Spinal cord (tissue), 10 donors: ENCODE measurements around the gene S100A12. TPM values are rescaled to one million over a fixed set of nuclear protein-coding genes. Genes with fewer than 3 reads are reported as not detected.

Experiments
- DNase-seq, 6 donors: peaks; one replicate each; pipeline versions ENCODE4 v3.0.0 to v3.0.0-alpha.2; 2013 to 2015; ENCODE audit warnings: low spot score in 6 of 6, low read depth in 4 of 6
- H3K27ac ChIP-seq: one replicate; pipeline ENCODE4 v1.5.1; 2013; ENCODE audit warnings: low read depth, low read length, control low read depth
- H3K27me3 ChIP-seq: one replicate; pipeline ENCODE4 v1.6.1; 2013; ENCODE audit warnings: low read length; ENCODE audit not compliant: control insufficient read depth, insufficient read depth
- H3K36me3 ChIP-seq: one replicate; pipeline ENCODE4 v1.6.1; 2013; ENCODE audit warnings: low read length; ENCODE audit not compliant: control insufficient read depth, insufficient read depth
- H3K4me1 ChIP-seq: one replicate; pipeline ENCODE4 v1.6.1; 2013; ENCODE audit warnings: low read length; ENCODE audit not compliant: control insufficient read depth, insufficient read depth
- H3K4me3 ChIP-seq: one replicate; pipeline ENCODE4 v1.5.1; 2013; ENCODE audit warnings: low read depth, low read length, control low read depth
- H3K9me3 ChIP-seq: one replicate; pipeline ENCODE4 v1.6.1; 2013; ENCODE audit warnings: low read length; ENCODE audit not compliant: control insufficient read depth, insufficient read depth
- WGBS: methylation state at CpG from one replicate; pipeline ENCODE4 v1.1.5; 2013; ENCODE audit warnings: missing lambda C conversion rate; ENCODE audit not compliant: insufficient coverage; 5-methylcytosine and 5-hydroxymethylcytosine counted together
- polyA plus RNA-seq, 2 donors: library from polyadenylated mRNA; unstranded; fragments of 120-200 nt; gene quantifications; one replicate each; pipeline ENCODE4 v1.2.1, GENCODE V29; 2013; ENCODE audit not compliant: insufficient read length in 2 of 2
- total RNA-seq, 2 donors: library from RNA; depleted of rRNA in 1 of 2; stranded (reverse); fragments of 120-200 nt in 1 of 2; fragments of >200 nt in 1 of 2; gene quantifications; one replicate each; pipeline versions ENCODE4 v1.2.3 to v1.2.4, GENCODE V29; 2013 to 2014
- donor health status: healthy.

Gene S100A12
- total and polyA plus RNA-seq, 4 donors = 1.4 to 87.6 TPM; not detected in 2

GRCh38 chr1:153371231-153371630 is 4.2 kb downstream of the S100A12 start:
- DNase-seq = no peak
- Histone ChIP-seq H3K27me3 (no peaks in the 10 kb centered on the region), H3K4me3 (no peak overlapping the region), H3K4me1 (no peaks in the 10 kb centered on the region), H3K27ac (no peak overlapping the region), H3K36me3 (no peaks in the 10 kb centered on the region), H3K9me3 (no peaks in the 10 kb centered on the region)
- 89% methylated on average over 1 of the region's 1 CpG for WGBS

- no CpG with 5 or more reads among the region's 3 CpGs for WGBS
- no peak overlapping the region for H3K4me3 ChIP-seq
- DNase-seq = no peak
- no peaks in the 10 kb centered on the region for H3K27me3 ChIP-seq
- no peak overlapping the region for H3K27ac ChIP-seq
- H3K4me1 ChIP-seq = no peaks in the 10 kb centered on the region
- H3K9me3 ChIP-seq = no peaks in the 10 kb centered on the region
- no peaks in the 10 kb centered on the region for H3K36me3 ChIP-seq
These were observed 5.3 kb downstream of the S100A12 start for GRCh38 chr1:153370146-153370545.

- Histone ChIP-seq H3K27ac (no peak overlapping the region), H3K4me1 (no peaks in the 10 kb centered on the region), H3K9me3 (no peaks in the 10 kb centered on the region), H3K4me3 (no peak overlapping the region), H3K36me3 (no peaks in the 10 kb centered on the region), H3K27me3 (no peaks in the 10 kb centered on the region)
- WGBS = no CpG with 5 or more reads among the region's 2 CpGs
- no peak for DNase-seq
These were observed 6.9 kb downstream of the S100A12 start for GRCh38 chr1:153368495-153368894.

GRCh38 chr1:153367090-153367489 is 8.3 kb downstream of the S100A12 start:
- DNase-seq = no peak
- Histone ChIP-seq H3K4me3 (no peak overlapping the region), H3K4me1 (no peaks in the 10 kb centered on the region), H3K27me3 (no peaks in the 10 kb centered on the region), H3K9me3 (no peaks in the 10 kb centered on the region), H3K27ac (no peak overlapping the region), H3K36me3 (no peaks in the 10 kb centered on the region)
- WGBS = no CpG with 5 or more reads among the region's 2 CpGs

- DNase-seq = no peak
These were observed 9.2 kb downstream of the S100A12 start for GRCh38 chr1:153366261-153366660.

GRCh38 chr1:153365696-153366095 is 9.7 kb downstream of the S100A12 start:
- DNase-seq = no peak
- H3K4me3 ChIP-seq = no peak overlapping the region
- no peaks in the 10 kb centered on the region for H3K36me3 ChIP-seq
- no peak overlapping the region for H3K27ac ChIP-seq
- no CpG with 5 or more reads among the region's 8 CpGs for WGBS
- H3K4me1 ChIP-seq = no peaks in the 10 kb centered on the region
- no peaks in the 10 kb centered on the region for H3K27me3 ChIP-seq
- no peaks in the 10 kb centered on the region for H3K9me3 ChIP-seq

More at GRCh38 chr1:153366261-153366660, 9.2 kb downstream of the S100A12 start:
- 87% methylated on average over 3 of the region's 6 CpGs for WGBS
- Histone ChIP-seq H3K9me3 (no peaks in the 10 kb centered on the region), H3K36me3 (no peaks in the 10 kb centered on the region), H3K4me3 (no peak overlapping the region), H3K27me3 (no peaks in the 10 kb centered on the region), H3K27ac (no peak overlapping the region), H3K4me1 (no peaks in the 10 kb centered on the region)

GRCh38 chr1:153364766-153365666 is 10.4 kb downstream of the S100A12 start:
- H3K36me3 ChIP-seq = no peaks in the 10 kb centered on the region
- 82% methylated on average over 10 of the region's 12 CpGs for WGBS
- H3K9me3 ChIP-seq = no peaks in the 10 kb centered on the region
- DNase-seq = no peak
- no peaks in the 10 kb centered on the region for H3K4me1 ChIP-seq
- H3K27ac ChIP-seq = no peak overlapping the region
- H3K27me3 ChIP-seq = no peaks in the 10 kb centered on the region
- no peak overlapping the region for H3K4me3 ChIP-seq

- no peak overlapping the region for H3K27ac ChIP-seq
- H3K9me3 ChIP-seq = no peaks in the 10 kb centered on the region
- no peaks in the 10 kb centered on the region for H3K27me3 ChIP-seq
- H3K4me1 ChIP-seq = no peaks in the 10 kb centered on the region
- no peak for DNase-seq
- no peaks in the 10 kb centered on the region for H3K36me3 ChIP-seq
- no peak overlapping the region for H3K4me3 ChIP-seq
These were observed 11.3 kb downstream of the S100A12 start for GRCh38 chr1:153364156-153364555.

GRCh38 chr1:153363641-153364040 is 11.8 kb downstream of the S100A12 start:
- no peak for DNase-seq
- H3K27ac ChIP-seq = no peak overlapping the region
- no peak overlapping the region for H3K4me3 ChIP-seq
- H3K9me3 ChIP-seq = no peaks in the 10 kb centered on the region
- WGBS = 63% methylated on average over 1 of the region's 3 CpGs
- no peaks in the 10 kb centered on the region for H3K4me1 ChIP-seq
- no peaks in the 10 kb centered on the region for H3K36me3 ChIP-seq
- H3K27me3 ChIP-seq = no peaks in the 10 kb centered on the region

GRCh38 chr1:153362187-153362775 is 13.1 kb downstream of the S100A12 start:
- no peaks in the 10 kb centered on the region for H3K27me3 ChIP-seq
- 84% methylated on average over 3 of the region's 3 CpGs for WGBS
- no peaks in the 10 kb centered on the region for H3K9me3 ChIP-seq
- H3K4me1 ChIP-seq = no peaks in the 10 kb centered on the region
- no peaks in the 10 kb centered on the region for H3K36me3 ChIP-seq
- no peak overlapping the region for H3K27ac ChIP-seq
- no peak overlapping the region for H3K4me3 ChIP-seq
- DNase-seq = peak in 1 of 6 donors; percentile 6
